Neural progenitor cell (in vitro differentiated cells): ENCODE measurements around the gene TRAK1. TPM values are rescaled to one million over a fixed set of nuclear protein-coding genes. Genes with fewer than 3 reads are reported as not detected.

Source experiments
- DNase-seq: peaks from one replicate; pipeline ENCODE4 v3.0.0-alpha.2; 2016; ENCODE audit warnings: low spot score
- H2AFZ ChIP-seq: fragments of 200-600 bp; sonication (generic); replicated peaks from 2 replicates; pipeline ENCODE4 v1.6.1; 2016; ENCODE audit warnings: antibody characterized with exemption
- H3F3A ChIP-seq: fragments of 200-600 bp; sonication (generic); 2 replicates; pipeline ENCODE4 v1.6.1; 2016; ENCODE audit warnings: antibody characterized with exemption, low read depth
- H3K27ac ChIP-seq: fragments of 200-600 bp; sonication (generic); 2 replicates; pipeline ENCODE4 v1.5.1; 2016; ENCODE audit warnings: mild to moderate bottlenecking
- H3K27me3 ChIP-seq: fragments of 200-600 bp; sonication (generic); 2 replicates; pipeline ENCODE4 v1.6.1; 2016; ENCODE audit warnings: mild to moderate bottlenecking, moderate library complexity
- H3K36me3 ChIP-seq: fragments of 200-600 bp; sonication (generic); 2 replicates; pipeline ENCODE4 v1.5.1; 2016
- H3K4me1 ChIP-seq: fragments of 200-600 bp; sonication (generic); 2 replicates; pipeline ENCODE4 v1.6.1; 2016; ENCODE audit warnings: mixed run types
- H3K4me2 ChIP-seq: fragments of 200-600 bp; sonication (generic); 2 replicates; pipeline ENCODE4 v1.6.1; 2016
- H3K4me3 ChIP-seq: fragments of 200-600 bp; sonication (generic); 2 replicates; pipeline ENCODE4 v1.5.1; 2016
- H3K79me2 ChIP-seq: fragments of 200-600 bp; sonication (generic); 2 replicates; pipeline ENCODE4 v1.6.1; 2016; ENCODE audit warnings: low read depth
- H3K9ac ChIP-seq: fragments of 200-600 bp; sonication (generic); 2 replicates; pipeline ENCODE4 v1.6.1; 2016
- H3K9me3 ChIP-seq: fragments of 200-600 bp; sonication (generic); 2 replicates; pipeline ENCODE4 v1.5.1; 2016; ENCODE audit warnings: low read depth
- H4K20me1 ChIP-seq: fragments of 200-600 bp; sonication (generic); 2 replicates; pipeline ENCODE4 v1.6.1; 2016; ENCODE audit warnings: low read depth
- H3K27ac Mint-ChIP-seq: 3 replicates; pipeline ENCODE4 v1.8.0; 2021; ENCODE audit warnings: mixed read lengths
- H3K27me3 Mint-ChIP-seq: 2 replicates; pipeline ENCODE4 v1.8.0; 2022; ENCODE audit warnings: low read depth, mild to moderate bottlenecking, inconsistent platforms, moderate library complexity, mixed read lengths; ENCODE audit not compliant: insufficient read depth
- H3K36me3 Mint-ChIP-seq: 3 replicates; pipeline ENCODE4 v1.8.0; 2021; ENCODE audit warnings: mixed read lengths
- H3K4me1 Mint-ChIP-seq: 3 replicates; pipeline ENCODE4 v1.8.0; 2021; ENCODE audit warnings: mixed read lengths
- H3K4me3 Mint-ChIP-seq: 3 replicates; pipeline ENCODE4 v1.8.0; 2021; ENCODE audit warnings: mild to moderate bottlenecking, moderate library complexity, mixed read lengths
- H3K9me3 Mint-ChIP-seq: 3 replicates; pipeline ENCODE4 v1.8.0; 2020; ENCODE audit warnings: mixed read lengths
- EZH2 ChIP-seq: fragments of 200-600 bp; sonication (generic); IDR thresholded peaks from 2 replicates; pipeline ENCODE4 v1.6.1; 2017; ENCODE audit warnings: antibody characterized with exemption, mild to moderate bottlenecking, moderate library complexity
- EZH2phosphoT487 ChIP-seq: fragments of 200-600 bp; sonication (generic); IDR thresholded peaks from 2 replicates; pipeline ENCODE4 v1.6.1; 2017; ENCODE audit warnings: antibody characterized with exemption
- total RNA-seq: library from RNA; depleted of rRNA; stranded (reverse); fragments of >200 nt; gene quantifications from 2 replicates; pipeline ENCODE4 v1.2.3, GENCODE V29; 2015; ENCODE audit warnings: low replicate concordance
- TF ChIP-seq, protein P1 (sequence below): fragments of 200-600 bp; sonication (generic); IDR thresholded peaks from 2 replicates; pipeline ENCODE4 v1.5.1; 2017; ENCODE audit warnings: antibody characterized with exemption, mild to moderate bottlenecking

Gene TRAK1
- total RNA-seq, 1 donor from 2014 or later, result 32.2 TPM

DNA sequence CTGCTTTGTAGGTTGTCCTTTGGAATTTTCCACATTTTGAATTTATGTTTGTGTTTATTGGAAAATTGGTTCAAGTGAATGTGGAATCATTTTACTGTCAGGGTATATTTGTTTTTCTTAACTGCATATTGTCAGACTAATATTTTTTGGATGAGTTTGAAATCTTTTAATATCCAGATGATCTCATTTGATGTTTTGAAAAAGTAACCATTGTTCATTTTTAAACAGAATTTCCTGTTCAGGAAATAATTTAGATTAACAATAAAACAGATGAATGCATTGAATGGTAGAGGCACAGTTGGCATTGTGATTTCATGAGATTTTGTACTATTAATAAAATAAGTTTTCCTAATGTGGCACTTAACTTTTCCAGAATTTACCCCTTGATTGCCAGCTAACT lies 15.5 kb downstream of the TRAK1 start:
- DNase-seq, result no peak
- Histone ChIP-seq H2AFZ (no peak overlapping the region), H3K27me3 (no peaks in the 10 kb centered on the region), H3K27ac (no peak overlapping the region), H3K9me3 (no peaks in the 10 kb centered on the region), H3K4me2 (no peak overlapping the region), H3F3A (no peaks in the 10 kb centered on the region), H3K79me2 (no peaks in the 10 kb centered on the region), H3K9ac (no peak overlapping the region), H4K20me1 (no peaks in the 10 kb centered on the region), H3K4me3 (no peak overlapping the region), H3K4me1 (no peaks in the 10 kb centered on the region), H3K36me3 (no peaks in the 10 kb centered on the region)
- Mint-ChIP-seq H3K4me1 (no peaks in the 10 kb centered on the region), H3K9me3 (peaks cover 6% of the 10 kb centered on the region), H3K36me3 (peaks cover 23% of the 10 kb centered on the region), H3K4me3 (no peak overlapping the region), H3K27me3 (peaks cover 2% of the 10 kb centered on the region), H3K27ac (no peak overlapping the region)
- TF ChIP-seq, protein P1, sequence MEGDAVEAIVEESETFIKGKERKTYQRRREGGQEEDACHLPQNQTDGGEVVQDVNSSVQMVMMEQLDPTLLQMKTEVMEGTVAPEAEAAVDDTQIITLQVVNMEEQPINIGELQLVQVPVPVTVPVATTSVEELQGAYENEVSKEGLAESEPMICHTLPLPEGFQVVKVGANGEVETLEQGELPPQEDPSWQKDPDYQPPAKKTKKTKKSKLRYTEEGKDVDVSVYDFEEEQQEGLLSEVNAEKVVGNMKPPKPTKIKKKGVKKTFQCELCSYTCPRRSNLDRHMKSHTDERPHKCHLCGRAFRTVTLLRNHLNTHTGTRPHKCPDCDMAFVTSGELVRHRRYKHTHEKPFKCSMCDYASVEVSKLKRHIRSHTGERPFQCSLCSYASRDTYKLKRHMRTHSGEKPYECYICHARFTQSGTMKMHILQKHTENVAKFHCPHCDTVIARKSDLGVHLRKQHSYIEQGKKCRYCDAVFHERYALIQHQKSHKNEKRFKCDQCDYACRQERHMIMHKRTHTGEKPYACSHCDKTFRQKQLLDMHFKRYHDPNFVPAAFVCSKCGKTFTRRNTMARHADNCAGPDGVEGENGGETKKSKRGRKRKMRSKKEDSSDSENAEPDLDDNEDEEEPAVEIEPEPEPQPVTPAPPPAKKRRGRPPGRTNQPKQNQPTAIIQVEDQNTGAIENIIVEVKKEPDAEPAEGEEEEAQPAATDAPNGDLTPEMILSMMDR, result no peak

DNA sequence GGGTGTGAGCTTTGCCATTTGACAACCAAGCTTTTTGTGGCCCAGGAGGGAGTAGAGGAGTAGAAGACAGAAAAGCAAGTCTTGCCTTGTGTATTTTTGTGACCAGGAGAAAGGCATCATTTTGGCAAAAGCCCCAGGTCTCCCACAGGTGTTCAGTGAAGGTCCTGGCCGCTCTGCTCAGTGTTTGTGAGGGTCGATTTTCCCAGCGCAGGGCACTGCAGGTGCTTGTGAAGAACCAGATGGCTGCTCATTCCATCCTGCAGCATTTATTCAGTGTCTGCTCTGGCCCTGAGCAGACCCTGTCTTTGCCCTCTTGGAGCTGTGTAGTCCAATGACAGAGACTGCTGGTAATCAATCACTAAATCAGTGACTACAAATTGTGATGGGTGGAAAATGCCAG lies 19.5 kb downstream of the TRAK1 start:
- no peak for DNase-seq
- no peaks in the 10 kb centered on the region for H4K20me1 ChIP-seq
- no peaks in the 10 kb centered on the region for H3K4me1 Mint-ChIP-seq
- H3K4me1 ChIP-seq, result no peaks in the 10 kb centered on the region
- H3K27me3 ChIP-seq, result no peaks in the 10 kb centered on the region
- no peaks in the 10 kb centered on the region for H3K36me3 ChIP-seq
- H3K9me3 ChIP-seq, result no peaks in the 10 kb centered on the region
- no peaks in the 10 kb centered on the region for H3F3A ChIP-seq
- no peak overlapping the region for H3K4me3 ChIP-seq
- H2AFZ ChIP-seq, result no peak overlapping the region
- TF ChIP-seq EZH2phosphoT487, result no peak
- H3K27ac ChIP-seq, result no peak overlapping the region
- H3K27ac Mint-ChIP-seq, result no peak overlapping the region
- no peak overlapping the region for H3K4me3 Mint-ChIP-seq
- no peak overlapping the region for H3K4me2 ChIP-seq
- peaks cover 4% of the 10 kb centered on the region for H3K27me3 Mint-ChIP-seq
- no peaks in the 10 kb centered on the region for H3K79me2 ChIP-seq
- H3K36me3 Mint-ChIP-seq, result peaks cover 3% of the 10 kb centered on the region
- no peak overlapping the region for H3K9ac ChIP-seq
- peaks cover under 1% of the 10 kb centered on the region for H3K9me3 Mint-ChIP-seq

DNA sequence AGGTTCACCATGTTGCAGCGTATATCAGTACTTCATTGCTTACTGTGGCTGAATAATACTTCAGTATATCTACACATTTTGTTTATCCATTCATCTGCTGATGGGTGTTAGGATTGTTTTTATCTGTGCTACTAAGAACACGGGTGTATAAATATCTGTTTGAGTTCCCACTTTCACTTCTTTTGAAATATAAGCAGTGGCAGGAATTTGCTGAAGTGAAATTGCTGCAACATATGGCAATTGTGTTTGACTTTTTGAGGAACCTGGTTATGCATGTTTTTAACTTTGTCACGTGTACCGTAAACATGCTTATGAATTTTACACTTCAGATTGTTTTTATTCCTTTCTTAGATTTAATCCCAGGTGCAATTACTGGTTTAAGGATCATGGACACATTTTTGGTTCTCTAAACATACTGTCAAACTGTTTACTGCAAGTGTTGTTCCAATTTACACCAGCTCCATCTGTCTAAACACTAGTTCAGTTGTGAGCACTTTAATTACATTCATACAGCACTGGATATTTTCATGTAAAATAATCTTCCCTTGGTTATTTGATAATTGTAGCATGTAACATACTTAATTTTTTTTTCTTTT lies 23.1 kb downstream of the TRAK1 start:
- Histone ChIP-seq H4K20me1 (peaks cover 3% of the 10 kb centered on the region), H3K27ac (no peak overlapping the region), H2AFZ (no peak overlapping the region), H3K4me3 (no peak overlapping the region), H3K79me2 (no peaks in the 10 kb centered on the region), H3K9ac (no peak overlapping the region), H3K36me3 (no peaks in the 10 kb centered on the region), H3F3A (no peaks in the 10 kb centered on the region), H3K4me2 (no peak overlapping the region), H3K4me1 (no peaks in the 10 kb centered on the region), H3K27me3 (no peaks in the 10 kb centered on the region), H3K9me3 (no peaks in the 10 kb centered on the region)
- TF ChIP-seq, protein P1, result no peak
- TF ChIP-seq EZH2 (no peak), EZH2phosphoT487 (no peak)
- H3K4me3 Mint-ChIP-seq, result no peak overlapping the region
- no peaks in the 10 kb centered on the region for H3K9me3 Mint-ChIP-seq
- no peak overlapping the region for H3K27ac Mint-ChIP-seq
- H3K27me3 Mint-ChIP-seq, result peaks cover 2% of the 10 kb centered on the region
- H3K4me1 Mint-ChIP-seq, result peaks cover 7% of the 10 kb centered on the region
- DNase-seq, result no peak
- no peaks in the 10 kb centered on the region for H3K36me3 Mint-ChIP-seq

DNA sequence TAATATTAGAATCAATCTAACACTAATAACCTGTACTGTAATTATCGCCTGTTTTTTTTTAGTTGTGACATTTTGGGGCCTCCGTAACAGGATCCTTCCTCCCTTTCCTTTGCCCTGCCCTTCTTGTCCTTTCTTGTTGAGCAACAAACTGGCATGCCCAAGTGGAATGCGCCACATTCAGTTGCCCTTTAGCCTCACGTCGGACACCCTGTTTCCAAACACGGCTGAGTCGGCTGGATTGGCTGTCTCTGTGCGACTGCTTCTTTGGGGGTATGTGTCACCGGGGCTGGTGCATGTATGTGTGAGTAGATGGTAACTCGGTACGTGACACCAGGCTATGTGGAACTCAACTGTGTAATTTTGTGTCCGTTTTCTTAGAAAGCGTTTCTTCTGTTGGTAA lies 24.1 kb downstream of the TRAK1 start:
- Histone ChIP-seq H3K27me3 (no peaks in the 10 kb centered on the region), H4K20me1 (peaks cover 6% of the 10 kb centered on the region), H3K36me3 (no peaks in the 10 kb centered on the region), H3K27ac (no peak overlapping the region), H3F3A (no peaks in the 10 kb centered on the region), H3K9me3 (no peaks in the 10 kb centered on the region), H3K9ac (no peak overlapping the region), H3K4me3 (no peak overlapping the region), H3K4me2 (no peak overlapping the region), H3K79me2 (no peaks in the 10 kb centered on the region), H2AFZ (no peak overlapping the region), H3K4me1 (no peaks in the 10 kb centered on the region)
- H3K27me3 Mint-ChIP-seq, result peaks cover 2% of the 10 kb centered on the region
- TF ChIP-seq, protein P1, result no peak
- TF ChIP-seq EZH2 (no peak), EZH2phosphoT487 (no peak)
- no peak overlapping the region for H3K27ac Mint-ChIP-seq
- H3K36me3 Mint-ChIP-seq, result no peaks in the 10 kb centered on the region
- peaks cover 9% of the 10 kb centered on the region for H3K4me1 Mint-ChIP-seq
- DNase-seq, result no peak
- H3K9me3 Mint-ChIP-seq, result no peaks in the 10 kb centered on the region
- no peak overlapping the region for H3K4me3 Mint-ChIP-seq
